HepG2 (cell line): ENCODE results near the gene CATSPERB.

Experiments
- ATF2 ChIP-seq: sonication (generic); formaldehyde crosslinking; IDR thresholded peaks from 2 replicates; pipeline ENCODE4 v1.4.0; 2020; ENCODE audit warnings: missing genetic modification reagents
- CTCF ChIP-seq: sonication (generic); formaldehyde crosslinking; IDR thresholded peaks from 2 replicates; pipeline ENCODE4 v1.5.0; 2020; ENCODE audit warnings: mild to moderate bottlenecking, missing genetic modification reagents, moderate library complexity
- HNRNPK ChIP-seq: fragments of 200-400 bp; formaldehyde crosslinking; IDR thresholded peaks from 2 replicates; pipeline ENCODE4 v1.6.1; 2018; ENCODE audit warnings: low read length, low read depth, moderate library complexity, mild to moderate bottlenecking; ENCODE audit not compliant: poor library complexity, severe bottlenecking
- HOXA5 ChIP-seq: sonication (generic); formaldehyde crosslinking; IDR thresholded peaks from 2 replicates; pipeline ENCODE4 v1.4.0; 2020; ENCODE audit warnings: missing genetic modification reagents
- KAT8 ChIP-seq: IDR thresholded peaks from 2 replicates; pipeline ENCODE4 v1.6.1; 2016; ENCODE audit warnings: missing genetic modification reagents, missing compliant biosample characterization
- POLR2AphosphoS2 ChIP-seq: IDR thresholded peaks from 2 replicates; pipeline ENCODE4 v1.6.1; 2011; ENCODE audit warnings: low read depth, low read length, improper control_type of control experiment
- REST ChIP-seq, 2 experiments: IDR thresholded peaks; 2 replicates each; pipeline ENCODE4 v1.6.1; 2011 to 2012; ENCODE audit warnings: low read length in 2 of 2, borderline replicate concordance in 1 of 2, low read depth in 1 of 2, mild to moderate bottlenecking in 1 of 2, moderate library complexity in 1 of 2
- RFXAP ChIP-seq: sonication (generic); formaldehyde crosslinking; IDR thresholded peaks from 2 replicates; pipeline ENCODE4 v1.4.0; 2020; ENCODE audit warnings: missing genetic modification reagents, borderline replicate concordance
- RNF219 ChIP-seq: sonication (generic); formaldehyde crosslinking; IDR thresholded peaks from 2 replicates; pipeline ENCODE4 v1.5.0; 2020; ENCODE audit warnings: mild to moderate bottlenecking, missing genetic modification reagents
- ZNF232 ChIP-seq: sonication (generic); formaldehyde crosslinking; IDR thresholded peaks from 2 replicates; pipeline ENCODE4 v1.4.0; 2020; ENCODE audit warnings: missing genetic modification reagents, borderline replicate concordance
- ZNF235 ChIP-seq: sonication (generic); formaldehyde crosslinking; IDR thresholded peaks from 2 replicates; pipeline ENCODE4 v1.8.1; 2023; ENCODE audit warnings: mild to moderate bottlenecking, missing genetic modification reagents, borderline replicate concordance

- no peak for TF ChIP-seq RNF219 (CRISPR knock-in tag)
- TF ChIP-seq REST (IDR thresholded peaks at IDR 0.05; ENCODE audit: borderline replicate concordance in 1 of 2, low read depth in 1 of 2, low read length in 2 of 2) = no peak
- no peak for TF ChIP-seq RFXAP (CRISPR knock-in tag)
- TF ChIP-seq HNRNPK = no peak
- no peak for TF ChIP-seq POLR2AphosphoS2
- no peak for TF ChIP-seq ZNF235 (CRISPR knock-in tag)
- TF ChIP-seq ATF2 (CRISPR knock-in tag) = no peak
- no peak for TF ChIP-seq HOXA5 (CRISPR knock-in tag)
- TF ChIP-seq CTCF (CRISPR knock-in tag) = no peak
- no peak for TF ChIP-seq ZNF232 (CRISPR knock-in tag)
- TF ChIP-seq KAT8 = no peak
Measured at GRCh38 chr14:91689608-91690007, 42.3 kb downstream of the CATSPERB start.
